Measurements from ENCODE around the gene IL32.

Gene IL32

GRCh38 chr16:3085868-3086595 lies 20.6 kb downstream of the IL32 start:
- Histone ChIP-seq H3K4me3 (ENCODE audit: low read depth, low read length) (no peak overlapping the region), H3K27me3 (ENCODE audit: insufficient read depth, low read depth, severe bottlenecking) (no peaks in the 10 kb centered on the region), H3K9me3 (ENCODE audit: severe bottlenecking) (no peaks in the 10 kb centered on the region), H3K27ac (no peak overlapping the region), H3K36me3 (no peaks in the 10 kb centered on the region)
- no peak for TF ChIP-seq CTCF (IDR thresholded peaks at IDR 0.05; ENCODE audit: low read depth, low read length)
- DNase-seq: no peak

- H3K27ac ChIP-seq: no peak overlapping the region
Observed at GRCh38 chr16:3086596-3087242, 21.3 kb downstream of the IL32 start.

GRCh38 chr16:3087243-3088235 lies 22.1 kb downstream of the IL32 start:
- TF ChIP-seq CTCF (IDR thresholded peaks at IDR 0.05; ENCODE audit: low read depth, low read length): peak; percentile 66
- DNase-seq: no peak
- Histone ChIP-seq H3K27ac (no peak overlapping the region), H3K4me3 (ENCODE audit: low read depth, low read length) (no peak overlapping the region), H3K27me3 (ENCODE audit: insufficient read depth, low read depth, severe bottlenecking) (no peaks in the 10 kb centered on the region), H3K36me3 (no peaks in the 10 kb centered on the region), H3K9me3 (ENCODE audit: severe bottlenecking) (no peaks in the 10 kb centered on the region)

More at GRCh38 chr16:3086596-3087242, 21.3 kb downstream of the IL32 start:
- no peak for TF ChIP-seq CTCF (IDR thresholded peaks at IDR 0.05; ENCODE audit: low read depth, low read length)
- Histone ChIP-seq H3K36me3 (no peaks in the 10 kb centered on the region), H3K4me3 (ENCODE audit: low read depth, low read length) (no peak overlapping the region), H3K9me3 (ENCODE audit: severe bottlenecking) (no peaks in the 10 kb centered on the region), H3K27me3 (ENCODE audit: insufficient read depth, low read depth, severe bottlenecking) (no peaks in the 10 kb centered on the region)
- DNase-seq: no peak

GRCh38 chr16:3088450-3088849 lies 23.0 kb downstream of the IL32 start:
- Histone ChIP-seq H3K27me3 (ENCODE audit: insufficient read depth, low read depth, severe bottlenecking) (no peaks in the 10 kb centered on the region), H3K4me3 (ENCODE audit: low read depth, low read length) (no peak overlapping the region), H3K9me3 (ENCODE audit: severe bottlenecking) (no peaks in the 10 kb centered on the region), H3K36me3 (no peaks in the 10 kb centered on the region), H3K27ac (no peak overlapping the region)
- no peak for TF ChIP-seq CTCF (IDR thresholded peaks at IDR 0.05; ENCODE audit: low read depth, low read length)
- no peak for DNase-seq

GRCh38 chr16:3088925-3089716 lies 23.7 kb downstream of the IL32 start:
- no peaks in the 10 kb centered on the region for H3K36me3 ChIP-seq

More at GRCh38 chr16:3088925-3089716, 23.7 kb downstream of the IL32 start:
- TF ChIP-seq CTCF (IDR thresholded peaks at IDR 0.05; ENCODE audit: low read depth, low read length): no peak
- Histone ChIP-seq H3K27me3 (ENCODE audit: insufficient read depth, low read depth, severe bottlenecking) (no peaks in the 10 kb centered on the region), H3K27ac (no peak overlapping the region), H3K4me3 (ENCODE audit: low read depth, low read length) (no peak overlapping the region), H3K9me3 (ENCODE audit: severe bottlenecking) (no peaks in the 10 kb centered on the region)
- DNase-seq: no peak

All from WERI-Rb-1 (cell line).